Activated T-cell treated with anti-CD3 and anti-CD28 coated beads for 4 hours (primary cell): Measurements from ENCODE around the gene ZNF396.
A peak's percentile ranks its signal among the peaks of the same experiment; 100 is the strongest.

Experiments used
- DNase-seq: peaks from one replicate; pipeline ENCODE4 v3.0.0-alpha.2; 2020

The ZNF396 gene

GRCh38 chr18:35376742-35377695 lies at the start of gene ZNF396:
ZNF396 (minus strand) TSS chr18:35377337; CDS start chr18:35374292, 3,045 bp downstream.
- DNase-seq, result peak; percentile 54

GRCh38 chr18:35426786-35427185 lies 49.6 kb upstream of the ZNF396 start:
- DNase-seq, result no peak

GRCh38 chr18:35424356-35424755 lies 47.2 kb upstream of the ZNF396 start:
- DNase-seq, result no peak

- DNase-seq, result no peak
Observed at GRCh38 chr18:35422237-35422636, 45.1 kb upstream of the ZNF396 start.

GRCh38 chr18:35418610-35419009 lies 41.5 kb upstream of the ZNF396 start:
- no peak for DNase-seq

GRCh38 chr18:35417223-35417622 lies 40.1 kb upstream of the ZNF396 start:
- DNase-seq, result no peak

GRCh38 chr18:35415511-35416073 lies 38.5 kb upstream of the ZNF396 start:
- no peak for DNase-seq

GRCh38 chr18:35413163-35413511 lies 36.0 kb upstream of the ZNF396 start:
- no peak for DNase-seq

GRCh38 chr18:35411625-35412351 lies 34.7 kb upstream of the ZNF396 start:
- no peak for DNase-seq

- no peak for DNase-seq
Observed at GRCh38 chr18:35410561-35410960, 33.4 kb upstream of the ZNF396 start.

- no peak for DNase-seq
Observed at GRCh38 chr18:35409911-35410310, 32.8 kb upstream of the ZNF396 start.

GRCh38 chr18:35408843-35409261 lies 31.7 kb upstream of the ZNF396 start:
- no peak for DNase-seq

GRCh38 chr18:35407871-35408481 lies 30.8 kb upstream of the ZNF396 start:
- DNase-seq, result peak; percentile 32

GRCh38 chr18:35406666-35407065 lies 29.5 kb upstream of the ZNF396 start:
- no peak for DNase-seq

GRCh38 chr18:35397976-35398375 lies 20.8 kb upstream of the ZNF396 start:
- no peak for DNase-seq

- no peak for DNase-seq
Observed at GRCh38 chr18:35393716-35394115, 16.6 kb upstream of the ZNF396 start.

GRCh38 chr18:35392375-35392774 lies 15.2 kb upstream of the ZNF396 start:
- DNase-seq, result no peak

- DNase-seq, result no peak
Observed at GRCh38 chr18:35390951-35391700, 14.0 kb upstream of the ZNF396 start.

GRCh38 chr18:35389095-35389618 lies 12.0 kb upstream of the ZNF396 start:
- DNase-seq, result no peak

GRCh38 chr18:35387152-35387571 lies 10.0 kb upstream of the ZNF396 start:
- DNase-seq, result no peak

GRCh38 chr18:35386600-35387100 lies 9.5 kb upstream of the ZNF396 start:
- peak; percentile 51 for DNase-seq

- no peak for DNase-seq
Observed at GRCh38 chr18:35383136-35383535, 6.0 kb upstream of the ZNF396 start.
